Mucosa of rectum (tissue), 2 donors: ENCODE results near the gene HMGCLL1.

Experiments used
- H3K27ac ChIP-seq, 2 donors: one replicate each; pipeline ENCODE4 v1.7.0; 2013; ENCODE audit warnings: inconsistent platforms in 2 of 2, low read depth in 2 of 2, low read length in 2 of 2
- H3K27me3 ChIP-seq, 2 donors: one replicate each; pipeline ENCODE4 v1.7.0; 2013; ENCODE audit warnings: low read length in 2 of 2; ENCODE audit not compliant: control insufficient read depth in 2 of 2, insufficient read depth in 2 of 2
- H3K36me3 ChIP-seq, 2 donors: one replicate each; pipeline ENCODE4 v1.7.0; 2013; ENCODE audit warnings: low read length in 2 of 2; ENCODE audit not compliant: control insufficient read depth in 2 of 2, insufficient read depth in 2 of 2
- H3K4me1 ChIP-seq, 2 donors: one replicate each; pipeline ENCODE4 v1.7.0; 2013; ENCODE audit warnings: low read length in 2 of 2, mild to moderate bottlenecking in 1 of 2; ENCODE audit not compliant: control insufficient read depth in 2 of 2, insufficient read depth in 2 of 2
- H3K4me3 ChIP-seq, 2 donors: one replicate each; pipeline ENCODE4 v1.7.0; 2013; ENCODE audit warnings: low read length in 2 of 2
- H3K9ac ChIP-seq, 2 donors: one replicate each; pipeline ENCODE4 v1.7.0; 2013; ENCODE audit warnings: low read length in 2 of 2, low read depth in 1 of 2, mild to moderate bottlenecking in 1 of 2
- H3K9me3 ChIP-seq, 2 donors: one replicate each; pipeline ENCODE4 v1.7.0; 2013; ENCODE audit warnings: low read length in 2 of 2; ENCODE audit not compliant: control insufficient read depth in 2 of 2
- donor health status: healthy.
- donor health status: Normal muscosa, but diverticular disease.

HMGCLL1 gene

DNA sequence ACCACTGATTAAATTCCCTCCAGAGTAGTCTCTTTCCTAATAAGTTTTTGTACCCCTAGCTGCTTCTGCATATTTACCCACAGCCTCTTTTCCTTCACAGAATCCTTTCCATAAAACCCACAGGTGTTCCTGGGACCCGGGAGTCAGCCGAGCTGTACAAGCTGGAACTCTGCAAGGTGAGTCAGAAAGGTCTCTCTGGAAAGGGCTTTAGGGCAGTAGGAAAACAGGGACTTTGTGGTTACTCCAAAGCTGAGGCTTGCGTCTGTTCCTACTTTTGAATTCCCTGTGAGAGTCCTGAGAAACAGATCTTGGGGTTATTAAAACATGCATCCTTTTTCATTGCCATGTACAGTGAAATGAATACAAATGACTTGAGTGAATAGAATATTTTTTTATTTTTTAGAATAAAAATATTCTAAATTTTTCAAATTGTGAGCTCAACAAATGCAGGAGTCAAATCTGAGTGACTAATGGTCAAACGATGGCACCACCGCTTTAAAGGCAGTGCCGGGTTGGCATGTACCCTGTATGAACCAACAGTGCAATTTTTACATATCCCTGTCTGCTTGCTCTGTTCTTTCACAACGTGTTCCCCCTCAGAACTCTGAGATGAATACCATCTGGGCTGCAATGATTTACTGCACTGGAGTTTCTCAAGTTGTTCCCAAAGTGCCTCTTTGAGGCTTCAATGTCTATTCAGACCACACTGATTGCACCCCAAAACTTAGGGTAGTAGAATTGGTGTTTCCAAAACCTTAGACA, 173.3 kb downstream of the HMGCLL1 start:
- no peaks in the 10 kb centered on the region for H3K27me3 ChIP-seq
- no peaks in the 10 kb centered on the region for H3K4me1 ChIP-seq
- no peak overlapping the region for H3K4me3 ChIP-seq
- no peaks in the 10 kb centered on the region for H3K9me3 ChIP-seq
- no peak overlapping the region for H3K27ac ChIP-seq
- H3K9ac ChIP-seq = no peak overlapping the region
- no peaks in the 10 kb centered on the region for H3K36me3 ChIP-seq

DNA sequence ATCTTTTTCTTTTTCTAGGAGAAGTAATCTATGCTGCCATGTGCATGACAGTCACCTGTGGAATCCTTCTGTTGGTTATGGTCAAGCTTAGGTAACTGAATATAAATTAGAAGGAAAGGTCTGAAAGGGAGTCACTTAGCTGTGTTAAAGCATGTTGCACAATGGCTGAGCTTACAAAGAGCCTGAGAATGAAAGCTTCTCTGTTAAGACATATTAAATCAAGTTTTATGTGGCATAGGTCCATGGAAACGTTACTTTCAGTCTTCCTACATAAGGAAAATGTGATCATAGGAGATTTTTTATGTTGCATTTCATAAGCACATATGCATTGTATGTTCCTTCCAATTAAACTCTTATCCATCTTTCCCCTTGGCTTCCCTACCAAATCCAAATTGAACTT, 179.6 kb downstream of the HMGCLL1 start:
- no peak overlapping the region for H3K27ac ChIP-seq
- H3K9ac ChIP-seq = no peak overlapping the region
- H3K4me1 ChIP-seq = no peaks in the 10 kb centered on the region
- H3K4me3 ChIP-seq = no peak overlapping the region
- no peaks in the 10 kb centered on the region for H3K27me3 ChIP-seq
- no peaks in the 10 kb centered on the region for H3K36me3 ChIP-seq
- no peaks in the 10 kb centered on the region for H3K9me3 ChIP-seq

DNA sequence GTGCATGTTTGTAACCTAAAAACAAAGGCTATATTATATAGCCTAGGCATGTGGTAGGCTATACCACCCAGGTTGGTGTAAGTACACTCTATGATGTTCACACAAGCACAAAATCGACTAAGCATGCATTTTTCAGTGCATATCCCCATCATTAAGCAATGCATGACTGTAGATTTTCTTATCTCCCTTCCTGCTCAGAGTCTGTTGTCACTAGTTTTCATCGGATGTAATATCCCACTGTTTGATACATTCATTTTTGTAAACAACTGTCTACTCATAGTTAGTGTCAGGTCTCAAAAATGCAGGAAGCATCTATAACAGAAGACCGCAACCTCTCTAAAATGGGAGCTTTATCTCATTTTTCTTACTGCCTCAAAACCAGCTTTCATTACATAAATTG, 181.0 kb downstream of the HMGCLL1 start:
- H3K9ac ChIP-seq = no peak overlapping the region
- H3K27ac ChIP-seq = no peak overlapping the region

GRCh38 chr6:55395871-55396270, 183.1 kb downstream of the HMGCLL1 start:
- Histone ChIP-seq H3K36me3 (no peaks in the 10 kb centered on the region), H3K27me3 (no peaks in the 10 kb centered on the region), H3K27ac (no peak overlapping the region), H3K9ac (no peak overlapping the region), H3K9me3 (no peaks in the 10 kb centered on the region), H3K4me3 (no peak overlapping the region), H3K4me1 (no peaks in the 10 kb centered on the region)

More for the DNA sequence above, 181.0 kb downstream of the HMGCLL1 start:
- Histone ChIP-seq H3K27me3 (no peaks in the 10 kb centered on the region), H3K36me3 (no peaks in the 10 kb centered on the region), H3K4me1 (no peaks in the 10 kb centered on the region), H3K4me3 (no peak overlapping the region), H3K9me3 (no peaks in the 10 kb centered on the region)

GRCh38 chr6:55388211-55388610, 190.8 kb downstream of the HMGCLL1 start:
- Histone ChIP-seq H3K4me3 (no peak overlapping the region), H3K36me3 (no peaks in the 10 kb centered on the region), H3K9ac (no peak overlapping the region), H3K4me1 (no peaks in the 10 kb centered on the region), H3K27ac (no peak overlapping the region), H3K27me3 (no peaks in the 10 kb centered on the region), H3K9me3 (no peaks in the 10 kb centered on the region)
